Thymus (tissue), 11 donors: Measurements from ENCODE around the gene HIP1. TPM values are rescaled to one million over a fixed set of nuclear protein-coding genes. Genes with fewer than 3 reads are reported as not detected.
A peak's percentile ranks its signal among the peaks of the same experiment; 100 is the strongest.
"Not testable (repeated sequence)": the region's sequence is repeated elsewhere in the genome, so short reads cannot be mapped to it uniquely, and the experiment has no call there.

Experiments
- DNase-seq, 9 donors: peaks; one replicate each; pipeline ENCODE4 v3.0.0-alpha.2; 2013; ENCODE audit warnings: low spot score in 9 of 9, low read depth in 6 of 9, missing footprints in 1 of 9
- H3K27ac ChIP-seq, 2 donors: one replicate each; pipeline ENCODE4 v1.5.1; 2013; ENCODE audit warnings: control low read depth in 1 of 2, low read depth in 1 of 2, low read length in 1 of 2, mild to moderate bottlenecking in 1 of 2, moderate library complexity in 1 of 2
- H3K27me3 ChIP-seq, 2 donors: one replicate each; pipeline ENCODE4 v1.5.1; 2013; ENCODE audit warnings: low read length in 1 of 2; ENCODE audit not compliant: control insufficient read depth in 2 of 2, insufficient read depth in 1 of 2
- H3K36me3 ChIP-seq, 2 donors: one replicate each; pipeline ENCODE4 v1.5.1; 2013; ENCODE audit warnings: low read length in 1 of 2, mild to moderate bottlenecking in 1 of 2, moderate library complexity in 1 of 2; ENCODE audit not compliant: control insufficient read depth in 2 of 2, insufficient read depth in 2 of 2
- H3K4me1 ChIP-seq, 2 donors: one replicate each; pipeline ENCODE4 v1.5.1; 2013; ENCODE audit warnings: low read length in 2 of 2; ENCODE audit not compliant: control insufficient read depth in 2 of 2, insufficient read depth in 2 of 2
- H3K4me3 ChIP-seq, 2 donors: one replicate each; pipeline ENCODE4 v1.5.1; 2013; ENCODE audit warnings: low read length in 2 of 2, control low read depth in 1 of 2, mild to moderate bottlenecking in 1 of 2
- H3K9me3 ChIP-seq, 2 donors: one replicate each; pipeline ENCODE4 v1.5.1; 2013; ENCODE audit warnings: low read length in 1 of 2, mild to moderate bottlenecking in 1 of 2; ENCODE audit not compliant: control insufficient read depth in 2 of 2, insufficient read depth in 1 of 2
- WGBS: extraction: QIAGEN DNeasy Blood & Tissue Kit; methylation state at CpG from one replicate; pipeline ENCODE4 v1.1.7; 2013; 5-methylcytosine and 5-hydroxymethylcytosine counted together
- polyA plus RNA-seq: library from polyadenylated mRNA; stranded (reverse); fragments of 200-250 nt; gene quantifications from one replicate; pipeline ENCODE4 v1.2.3, GENCODE V29; 2013
- total RNA-seq: library from RNA; stranded (reverse); fragments of 120-200 nt; gene quantifications from one replicate; pipeline ENCODE4 v1.2.4, GENCODE V29; 2013
- donor health status: healthy.

Gene HIP1
- total and polyA plus RNA-seq, 2 donors = 3.3 to 3.5 TPM

DNA sequence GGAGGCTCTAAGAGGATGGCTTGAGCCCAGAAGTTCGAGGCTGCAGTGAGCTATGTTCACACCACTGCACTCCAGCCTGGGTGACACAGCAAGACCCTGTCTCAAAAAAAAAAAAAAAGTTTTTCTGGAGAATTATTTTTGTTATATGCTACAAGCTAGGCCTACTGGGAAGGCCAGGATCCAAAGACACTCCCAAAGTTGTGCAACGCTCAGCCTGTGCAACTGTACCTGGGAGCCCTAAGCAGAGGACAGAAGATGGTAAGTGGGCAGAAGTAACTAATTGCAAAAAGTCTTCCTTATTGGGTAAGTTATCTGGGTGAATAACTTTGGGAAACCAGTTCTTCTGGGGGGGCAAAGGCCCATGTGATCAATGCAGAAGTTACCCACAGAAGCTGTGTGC, 17.3 kb downstream of the HIP1 start:
- no peaks in the 10 kb centered on the region for H3K9me3 ChIP-seq
- H3K4me1 ChIP-seq = no peaks in the 10 kb centered on the region
- no peak for DNase-seq
- no peaks in the 10 kb centered on the region for H3K27me3 ChIP-seq
- no peaks in the 10 kb centered on the region for H3K36me3 ChIP-seq
- H3K4me3 ChIP-seq = no peak overlapping the region
- no peak overlapping the region for H3K27ac ChIP-seq
- WGBS = 99% methylated on average over 2 of the region's 2 CpGs

DNA sequence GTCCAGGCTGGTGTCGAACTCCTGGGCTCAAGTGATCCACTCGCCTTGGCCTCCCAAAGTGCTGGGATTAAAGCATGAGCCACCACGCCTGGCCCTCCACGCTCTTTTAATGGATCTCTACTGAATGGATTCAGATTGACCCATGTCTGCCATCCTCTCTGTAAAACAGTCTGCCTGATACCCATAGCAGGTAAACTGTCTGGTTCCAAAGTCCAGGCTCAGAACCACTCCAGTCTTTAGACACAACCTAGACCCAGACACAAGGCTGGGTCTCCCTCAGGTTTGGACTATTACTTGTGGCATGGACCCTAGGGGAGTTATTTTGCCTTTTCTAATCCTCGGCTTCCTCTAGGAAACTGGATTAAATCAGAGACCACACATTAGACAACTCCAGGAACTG, 19.1 kb downstream of the HIP1 start:
- no peak overlapping the region for H3K27ac ChIP-seq
- 98% methylated on average over 5 of the region's 5 CpGs for WGBS
- no peaks in the 10 kb centered on the region for H3K27me3 ChIP-seq
- H3K4me1 ChIP-seq = no peaks in the 10 kb centered on the region
- H3K9me3 ChIP-seq = peaks cover 0 to 2% of the 10 kb centered on the region in 2 donors
- H3K36me3 ChIP-seq = no peaks in the 10 kb centered on the region
- no peak for DNase-seq
- H3K4me3 ChIP-seq = no peak overlapping the region

DNA sequence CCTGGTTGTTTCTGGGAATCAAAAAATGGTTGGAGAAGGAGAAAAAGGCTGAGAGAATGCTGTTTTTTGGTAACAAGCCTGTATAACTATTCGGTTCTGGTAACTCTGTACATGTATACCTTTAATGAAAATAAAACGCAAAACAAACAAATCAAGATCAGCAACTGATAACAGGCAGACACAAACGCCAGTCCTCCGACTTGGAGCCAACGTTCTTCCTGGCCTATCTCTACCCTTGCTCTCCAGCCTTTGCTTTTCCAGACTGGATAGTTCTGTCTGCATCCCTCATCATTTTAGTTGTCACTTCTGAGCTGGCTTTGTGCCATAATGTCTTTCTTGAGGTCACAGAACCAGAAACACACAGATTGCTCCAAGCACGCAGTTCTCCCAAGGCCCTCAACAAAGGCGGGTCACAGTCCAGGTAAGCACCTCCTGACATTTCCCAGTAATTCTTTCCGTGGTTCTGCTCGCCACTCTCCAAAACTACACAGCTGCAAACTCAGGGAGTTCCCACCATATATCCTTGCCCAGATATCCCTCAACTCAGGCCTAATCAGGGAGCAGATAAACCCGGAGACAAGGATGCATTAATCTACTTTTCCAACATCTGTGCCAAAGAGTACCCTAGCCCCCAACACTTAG, 20.2 kb downstream of the HIP1 start:
- no peak for DNase-seq
- Histone ChIP-seq H3K27ac (no peak overlapping the region), H3K27me3 (no peaks in the 10 kb centered on the region), H3K9me3 (peaks cover 0 to 2% of the 10 kb centered on the region in 2 donors), H3K36me3 (no peaks in the 10 kb centered on the region), H3K4me3 (no peak overlapping the region), H3K4me1 (no peaks in the 10 kb centered on the region)
- 94% methylated on average over 10 of the region's 10 CpGs for WGBS

DNA sequence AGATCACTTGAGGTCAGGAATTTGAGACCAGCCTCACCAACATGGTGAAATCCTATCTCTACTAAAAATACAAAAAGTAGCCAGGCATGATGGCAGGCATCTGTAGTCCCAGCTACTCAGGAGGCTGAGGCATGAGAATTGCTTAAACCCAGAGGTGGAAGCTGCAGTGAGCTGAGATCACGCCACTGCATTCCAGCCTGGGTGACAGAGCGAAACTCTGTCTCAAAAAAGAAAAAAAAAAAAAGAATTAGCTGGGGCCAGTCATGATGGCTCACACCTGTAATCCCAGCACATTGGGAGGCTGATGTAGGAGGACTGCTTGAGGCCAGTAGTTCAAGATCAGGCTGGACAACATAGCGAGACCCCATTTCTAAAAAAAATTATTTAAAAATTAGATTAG, 21.0 kb downstream of the HIP1 start:
- over 99% methylated on average over 3 of the region's 3 CpGs for WGBS
- H3K9me3 ChIP-seq, H3K27ac ChIP-seq, H3K36me3 ChIP-seq, DNase-seq, H3K27me3 ChIP-seq, H3K4me1 ChIP-seq, H3K4me3 ChIP-seq: not testable (repeated sequence)

DNA sequence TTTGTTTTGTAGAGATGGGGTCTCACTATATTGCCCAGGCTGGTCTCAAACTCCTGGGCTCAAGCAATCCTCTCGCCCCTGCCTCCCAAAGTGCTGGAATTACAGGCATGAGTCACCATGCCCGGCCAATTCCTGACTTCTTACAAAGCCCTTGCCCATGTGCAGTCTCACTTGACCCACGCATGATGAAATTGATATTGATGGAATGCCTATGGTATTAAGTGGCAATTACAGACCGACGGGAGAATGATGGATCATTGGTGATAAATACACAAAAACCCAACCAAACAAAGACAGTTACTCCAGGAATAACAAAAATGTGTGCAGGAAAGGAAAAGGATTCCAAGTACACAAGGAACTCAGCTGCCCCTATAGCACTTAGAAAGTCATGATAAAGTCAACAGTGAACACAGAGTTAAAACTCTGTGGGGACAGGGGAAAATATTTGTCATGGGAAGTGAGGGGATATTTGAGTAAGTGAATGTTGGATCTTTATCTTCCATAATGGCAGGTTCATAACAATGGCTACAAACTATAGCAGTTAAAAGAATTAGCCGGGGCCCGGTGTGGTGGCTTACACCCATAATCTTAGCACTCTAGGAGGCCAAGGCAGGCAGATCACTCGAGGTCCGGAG, 21.6 kb downstream of the HIP1 start:
- no peak for DNase-seq
- no peaks in the 10 kb centered on the region for H3K36me3 ChIP-seq
- H3K27ac ChIP-seq = no peak overlapping the region
- no peak overlapping the region for H3K4me3 ChIP-seq
- WGBS = 97% methylated on average over 9 of the region's 9 CpGs
- H3K4me1 ChIP-seq = peaks cover 2 to 3% of the 10 kb centered on the region in 2 donors
- no peaks in the 10 kb centered on the region for H3K27me3 ChIP-seq
- peaks cover 0 to 2% of the 10 kb centered on the region in 2 donors for H3K9me3 ChIP-seq

DNA sequence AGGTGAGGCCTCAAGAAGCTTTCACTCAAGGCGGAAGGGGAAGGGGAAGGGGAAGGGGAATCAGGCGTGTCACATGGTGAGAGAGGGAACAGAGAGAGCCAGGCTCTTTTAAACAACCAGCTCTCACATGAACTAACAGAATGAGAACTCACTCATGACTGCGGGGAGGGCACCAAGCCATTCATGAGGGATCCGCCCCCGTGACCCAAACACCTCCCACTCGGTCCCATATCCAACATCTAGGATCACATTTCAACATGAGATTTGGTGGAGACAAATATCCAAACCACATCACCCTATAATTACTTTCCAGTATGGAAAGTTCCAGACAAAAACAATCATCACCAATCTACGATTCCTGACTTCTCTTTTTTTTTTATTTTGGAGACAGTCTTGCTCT, 22.9 kb downstream of the HIP1 start:
- H3K27ac ChIP-seq = no peak overlapping the region
- no peak for DNase-seq
- H3K9me3 ChIP-seq = peaks cover 0 to 2% of the 10 kb centered on the region in 2 donors
- WGBS = 97% methylated on average over 7 of the region's 7 CpGs
- H3K36me3 ChIP-seq = no peaks in the 10 kb centered on the region
- H3K4me3 ChIP-seq = no peak overlapping the region
- H3K4me1 ChIP-seq = peaks cover 5 to 9% of the 10 kb centered on the region in 2 donors
- H3K27me3 ChIP-seq = no peaks in the 10 kb centered on the region

DNA sequence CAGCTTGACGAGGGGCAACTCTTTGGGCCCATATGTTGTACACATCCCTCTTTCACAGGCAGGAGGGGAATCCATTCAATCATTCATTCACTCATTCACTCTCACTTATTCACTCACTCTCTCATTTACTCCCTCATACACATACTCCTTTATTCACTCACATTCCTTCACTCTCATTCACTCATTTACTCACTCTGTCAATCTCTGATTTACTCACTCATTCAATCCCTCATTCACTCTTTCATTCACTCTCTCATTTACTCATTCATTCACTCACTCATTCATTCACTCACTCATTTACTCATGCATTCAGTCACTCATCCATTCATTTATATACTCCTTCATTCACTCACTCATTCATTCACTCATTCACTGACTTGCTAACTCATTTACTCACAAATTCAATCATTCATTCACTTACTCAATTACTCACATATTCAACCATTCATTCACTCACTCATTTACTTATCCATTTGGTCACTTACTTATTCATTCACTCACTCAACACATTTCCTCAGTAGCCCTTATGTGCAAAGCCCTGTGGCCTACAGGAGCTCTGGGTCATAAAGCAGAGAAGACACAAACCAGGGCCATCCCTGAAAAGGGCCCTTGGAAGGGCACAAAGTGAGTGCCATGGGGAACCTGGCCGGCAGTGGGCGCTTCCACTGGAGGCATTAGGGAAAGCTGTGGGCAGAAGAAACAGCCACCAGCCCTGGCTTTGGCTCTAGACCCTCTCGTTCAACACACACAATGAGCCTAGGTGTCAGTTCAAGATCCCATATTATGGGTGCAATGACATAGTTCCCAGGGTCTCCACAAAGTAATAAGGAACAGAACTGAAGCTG, 26.0 kb downstream of the HIP1 start:
- Histone ChIP-seq H3K27ac (no peak overlapping the region), H3K4me1 (peaks cover 5 to 9% of the 10 kb centered on the region in 2 donors), H3K27me3 (no peaks in the 10 kb centered on the region), H3K36me3 (no peaks in the 10 kb centered on the region), H3K4me3 (no peak overlapping the region), H3K9me3 (peaks cover 0 to 8% of the 10 kb centered on the region in 2 donors)
- no peak for DNase-seq
- 77% methylated on average over 4 of the region's 4 CpGs for WGBS

DNA sequence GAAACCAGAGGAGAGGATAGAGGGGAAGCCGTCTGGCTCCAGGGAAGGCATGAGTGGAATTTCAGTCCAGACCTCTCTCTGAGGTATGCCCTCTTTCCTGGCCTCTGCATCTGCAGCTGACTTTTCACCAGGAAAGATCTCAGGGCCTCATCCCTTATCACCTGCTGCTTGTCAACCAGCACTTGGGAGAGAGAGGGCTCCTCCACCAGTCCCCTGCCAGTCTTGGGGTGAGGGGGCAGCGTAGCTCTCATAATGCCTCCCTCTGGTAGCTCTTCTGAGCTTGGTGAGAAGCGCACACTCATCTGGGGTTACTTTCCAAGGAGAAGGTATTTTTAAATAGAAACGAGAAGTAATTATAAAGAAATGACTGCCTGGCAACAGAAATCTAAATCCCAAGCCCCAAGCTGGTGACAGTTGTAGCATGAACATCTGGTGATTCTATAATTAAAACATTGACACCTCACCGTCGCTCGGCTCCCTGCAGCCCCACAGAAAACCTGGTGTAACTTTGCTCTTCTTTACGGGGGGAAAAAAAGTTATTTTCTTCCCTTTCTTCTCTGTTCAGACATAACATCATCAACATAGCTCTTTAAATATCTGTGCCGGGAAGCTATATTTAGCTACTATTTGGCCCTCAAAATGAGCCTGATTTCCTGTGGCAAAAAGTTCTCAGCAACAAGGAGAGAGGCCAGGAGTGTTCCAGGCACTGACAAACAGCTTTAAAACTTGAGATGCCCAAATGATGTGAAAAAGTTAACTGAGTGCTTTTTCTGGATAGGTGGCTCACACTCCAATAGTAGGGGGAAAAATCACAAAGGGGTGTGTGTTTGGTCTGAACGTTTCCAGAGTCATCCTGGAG, 26.9 kb downstream of the HIP1 start:
- Histone ChIP-seq H3K27ac (peak overlapping the region in 1 of 2 donors; percentile 40), H3K36me3 (no peaks in the 10 kb centered on the region), H3K4me1 (peaks cover 5 to 9% of the 10 kb centered on the region in 2 donors), H3K27me3 (no peaks in the 10 kb centered on the region), H3K4me3 (no peak overlapping the region), H3K9me3 (peaks cover 0 to 8% of the 10 kb centered on the region in 2 donors)
- WGBS = 12% methylated on average over 10 of the region's 10 CpGs
- no peak for DNase-seq
